GM12891 (cell line): ENCODE measurements around the gene GJD2.

Experiments used
- PAX5 ChIP-seq: IDR thresholded peaks from 2 replicates; pipeline ENCODE4 v1.6.1; 2011; ENCODE audit warnings: low read length, moderate library complexity, mild to moderate bottlenecking; ENCODE audit not compliant: insufficient read depth, severe bottlenecking
- POLR2A ChIP-seq: IDR thresholded peaks from 2 replicates; pipeline ENCODE4 v1.6.1; 2011; ENCODE audit warnings: low read depth, low read length, control low read depth
- POLR2AphosphoS5 ChIP-seq: IDR thresholded peaks from 2 replicates; pipeline ENCODE4 v1.6.1; 2011; ENCODE audit warnings: low read depth, low read length, control low read depth
- TAF1 ChIP-seq: IDR thresholded peaks from 2 replicates; pipeline ENCODE4 v1.6.1; 2011; ENCODE audit warnings: low read depth, low read length, control low read depth

GRCh38 chr15:34795267-34796081 is 40.7 kb upstream of the GJD2 start, which contains the start of gene ACTC1:
- TF ChIP-seq POLR2AphosphoS5 (no peak), TAF1 (no peak), POLR2A (no peak), PAX5 (no peak)
